NCI-H345 treated with DMSO at 0.1 percent for 48 hours (cell line): ENCODE data around the gene PDE2A.

ENCODE experiments used
- DNase-seq: peaks from one replicate; lab custom pipeline; 2025; ENCODE audit not compliant: unreplicated experiment; lab: John Stamatoyannopoulos, UW

PDE2A gene

GRCh38 chr11:72637926-72638325, 36.3 kb downstream of the PDE2A start:
- DNase-seq, result no peak

- DNase-seq, result no peak
Measured at GRCh38 chr11:72637198-72637597, 37.0 kb downstream of the PDE2A start.

- DNase-seq, result no peak
Measured at GRCh38 chr11:72636376-72636775, 37.8 kb downstream of the PDE2A start.

- DNase-seq, result no peak
Measured at GRCh38 chr11:72635933-72636332, 38.3 kb downstream of the PDE2A start.

- no peak for DNase-seq
Measured at GRCh38 chr11:72635309-72635915, 38.8 kb downstream of the PDE2A start.

GRCh38 chr11:72634472-72635095, 39.6 kb downstream of the PDE2A start:
- DNase-seq, result no peak

- DNase-seq, result no peak
Measured at GRCh38 chr11:72634016-72634415, 40.2 kb downstream of the PDE2A start.

GRCh38 chr11:72633068-72633467, 41.2 kb downstream of the PDE2A start:
- no peak for DNase-seq

GRCh38 chr11:72631806-72632731, 42.2 kb downstream of the PDE2A start:
- no peak for DNase-seq

GRCh38 chr11:72630104-72630852, 43.9 kb downstream of the PDE2A start:
- no peak for DNase-seq

- DNase-seq, result no peak
Measured at GRCh38 chr11:72629266-72629665, 45.0 kb downstream of the PDE2A start.

GRCh38 chr11:72627594-72628281, 46.5 kb downstream of the PDE2A start:
- DNase-seq, result no peak

- DNase-seq, result no peak
Measured at GRCh38 chr11:72626414-72626936, 47.7 kb downstream of the PDE2A start.

GRCh38 chr11:72625691-72626413, 48.4 kb downstream of the PDE2A start:
- DNase-seq, result no peak

- DNase-seq, result no peak
Measured at GRCh38 chr11:72624496-72625201, 49.6 kb downstream of the PDE2A start.

- DNase-seq, result no peak
Measured at GRCh38 chr11:72623052-72623451, 51.2 kb downstream of the PDE2A start.

- no peak for DNase-seq
Measured at GRCh38 chr11:72621008-72621610, 53.1 kb downstream of the PDE2A start.

- DNase-seq, result no peak
Measured at GRCh38 chr11:72618803-72619202, 55.4 kb downstream of the PDE2A start.
